H1 (cell line): ENCODE results near the gene PLXDC2. TPM values are rescaled to one million over a fixed set of nuclear protein-coding genes. Genes with fewer than 3 reads are reported as not detected.

Experiments used
- CTCF ChIA-PET: fragments of 300-600 bp; sonication (Branson Sonifier 250); formaldehyde crosslinking; loops from one replicate; lab custom pipeline; 2021; ENCODE audit not compliant: partially characterized antibody; lab: Charles Lee
- POLR2A ChIA-PET: fragments of 300-600 bp; sonication (Branson Sonifier 250); formaldehyde crosslinking; loops from one replicate; lab custom pipeline; 2021; ENCODE audit warnings: inconsistent platforms; ENCODE audit not compliant: partially characterized antibody; lab: Charles Lee
- DNase-seq, 2 experiments: peaks; one replicate each; pipeline versions ENCODE4 v3.0.0 to v3.0.0-alpha.2; 2010 to 2022; ENCODE audit warnings: low spot score in 2 of 2, low read depth in 1 of 2, mixed read lengths in 1 of 2
- FAIRE-seq: peaks from 2 replicates; lab custom pipeline; 2011; peaks lifted over from hg19 to GRCh38; lab: Jason Lieb, UNC
- H2AFZ ChIP-seq: 2 replicates; pipeline ENCODE4 v1.8.1; 2012; ENCODE audit warnings: low read length, inconsistent platforms
- H2AK5ac ChIP-seq: 2 replicates; pipeline ENCODE4 v1.6.1; 2013; ENCODE audit warnings: low read depth, low read length
- H2BK120ac ChIP-seq: replicated peaks from 2 replicates; pipeline ENCODE3; 2013; ENCODE audit warnings: low read depth, low read length, inconsistent platforms
- H2BK12ac ChIP-seq: 2 replicates; pipeline ENCODE4 v1.6.1; 2013; ENCODE audit warnings: low read depth, low read length
- H2BK15ac ChIP-seq: 2 replicates; pipeline ENCODE4 v1.6.1; 2013; ENCODE audit warnings: low read length
- H2BK20ac ChIP-seq: 2 replicates; pipeline ENCODE4 v1.6.1; 2013; ENCODE audit warnings: low read length
- H2BK5ac ChIP-seq: 2 replicates; pipeline ENCODE4 v1.6.1; 2013; ENCODE audit warnings: low read depth, low read length
- H3K14ac ChIP-seq: 2 replicates; pipeline ENCODE4 v1.6.1; 2013; ENCODE audit warnings: inconsistent platforms; ENCODE audit not compliant: insufficient read length
- H3K18ac ChIP-seq: 2 replicates; pipeline ENCODE4 v1.6.1; 2013; ENCODE audit warnings: low read length; ENCODE audit errors: extremely low read depth
- H3K23ac ChIP-seq: 2 replicates; pipeline ENCODE4 v1.6.1; 2013; ENCODE audit warnings: inconsistent platforms; ENCODE audit not compliant: insufficient read length
- H3K23me2 ChIP-seq: 2 replicates; pipeline ENCODE4 v1.6.1; 2013; ENCODE audit warnings: low read depth, low read length
- H3K27ac ChIP-seq: 2 replicates; pipeline ENCODE4 v1.6.1; 2011; ENCODE audit warnings: low read depth, low read length, inconsistent platforms
- H3K27me3 ChIP-seq, 4 experiments: replicated peaks in 1 of 4; 1 replicate in 1 of 4; 2 replicates in 3 of 4; pipeline versions ENCODE4 v1.6.1 to v1.8.1; 2011 to 2013; ENCODE audit warnings: low read length in 3 of 4, mild to moderate bottlenecking in 3 of 4, inconsistent platforms in 2 of 4, mixed read lengths in 2 of 4, moderate library complexity in 1 of 4; ENCODE audit not compliant: control insufficient read depth in 3 of 4, insufficient read depth in 3 of 4; ENCODE audit errors: extremely low read depth in 1 of 4
- H3K36me3 ChIP-seq, 4 experiments: 2 replicates each; pipeline versions ENCODE4 v1.6.1 to v1.8.1; 2011 to 2013; ENCODE audit warnings: mild to moderate bottlenecking in 4 of 4, low read length in 3 of 4, moderate library complexity in 2 of 4, control low read depth in 1 of 4, inconsistent platforms in 1 of 4; ENCODE audit not compliant: insufficient read depth in 4 of 4, control insufficient read depth in 2 of 4
- H3K4ac ChIP-seq: replicated peaks from 2 replicates; pipeline ENCODE3; 2013; ENCODE audit warnings: low read length, low read depth, mixed read lengths, inconsistent platforms; ENCODE audit not compliant: insufficient read length
- H3K4me1 ChIP-seq, 4 experiments: replicated peaks in 1 of 4; 1 replicate in 1 of 4; 2 replicates in 3 of 4; pipeline versions ENCODE4 v1.6.1 to v1.8.1; 2011 to 2013; ENCODE audit warnings: low read length in 3 of 4, inconsistent platforms in 2 of 4, mixed read lengths in 1 of 4; ENCODE audit not compliant: insufficient read depth in 4 of 4, control insufficient read depth in 3 of 4
- H3K4me2 ChIP-seq, 2 experiments: 2 replicates each; pipeline versions ENCODE4 v1.6.1 to v1.8.1; 2011 to 2013; ENCODE audit warnings: low read depth in 2 of 2, low read length in 2 of 2, control low read depth in 1 of 2, inconsistent platforms in 1 of 2, mild to moderate bottlenecking in 1 of 2; ENCODE audit not compliant: insufficient read depth in 1 of 2
- H3K4me3 ChIP-seq, 4 experiments: fragments of 200-600, 300-600 bp in 1 of 4; sonication (generic), shearing (Covaris generic), sonication (Bioruptor Twin) in 1 of 4; 2 replicates each; pipeline versions ENCODE4 v1.5.1 to v1.8.1; 2011 to 2016; ENCODE audit warnings: low read length in 4 of 4, low read depth in 3 of 4, control low read depth in 2 of 4, inconsistent platforms in 2 of 4, mild to moderate bottlenecking in 2 of 4, mixed read lengths in 1 of 4, moderate library complexity in 1 of 4; ENCODE audit not compliant: insufficient read depth in 2 of 4; ENCODE audit errors: extremely low read depth in 1 of 4
- H3K56ac ChIP-seq: replicated peaks from 2 replicates; pipeline ENCODE3; 2013; ENCODE audit warnings: low read depth, mild to moderate bottlenecking, mixed read lengths, low read length, inconsistent platforms; ENCODE audit not compliant: insufficient read length
- H3K79me1 ChIP-seq: 2 replicates; pipeline ENCODE4 v1.6.1; 2013; ENCODE audit warnings: low read depth, low read length, control low read depth
- H3K79me2 ChIP-seq, 2 experiments: 2 replicates each; pipeline versions ENCODE4 v1.6.1 to v1.8.1; 2012 to 2013; ENCODE audit warnings: low read length in 2 of 2, mild to moderate bottlenecking in 2 of 2, inconsistent platforms in 1 of 2; ENCODE audit not compliant: insufficient read depth in 2 of 2, control insufficient read depth in 1 of 2
- H3K9ac ChIP-seq, 4 experiments: replicated peaks in 1 of 4; 1 replicate in 1 of 4; 2 replicates in 3 of 4; pipeline versions ENCODE4 v1.6.1 to v1.8.1; 2011 to 2013; ENCODE audit warnings: low read depth in 3 of 4, low read length in 3 of 4, control low read depth in 2 of 4, mild to moderate bottlenecking in 2 of 4, moderate library complexity in 2 of 4, inconsistent platforms in 1 of 4; ENCODE audit errors: extremely low read depth in 1 of 4
- H3K9me3 ChIP-seq, 2 experiments: 2 replicates each; pipeline versions ENCODE4 v1.6.1 to v1.8.1; 2012 to 2013; ENCODE audit warnings: mild to moderate bottlenecking in 2 of 2, moderate library complexity in 2 of 2, control low read depth in 1 of 2, inconsistent platforms in 1 of 2, low read depth in 1 of 2, low read length in 1 of 2, mixed read lengths in 1 of 2; ENCODE audit not compliant: insufficient read depth in 2 of 2
- H4K20me1 ChIP-seq, 2 experiments: replicated peaks in 1 of 2; 2 replicates each; pipeline versions ENCODE3 to v1.8.1; 2011 to 2013; ENCODE audit warnings: inconsistent platforms in 2 of 2, low read length in 2 of 2, mild to moderate bottlenecking in 1 of 2; ENCODE audit not compliant: insufficient read depth in 2 of 2, control insufficient read depth in 1 of 2
- H4K5ac ChIP-seq: 2 replicates; pipeline ENCODE4 v1.6.1; 2013; ENCODE audit warnings: low read length, low read depth, mixed read lengths, inconsistent platforms; ENCODE audit not compliant: insufficient read length
- H4K8ac ChIP-seq: 2 replicates; pipeline ENCODE4 v1.8.0; 2013; ENCODE audit warnings: mild to moderate bottlenecking, moderate library complexity, low read length, inconsistent platforms; ENCODE audit not compliant: insufficient read depth; ENCODE audit errors: extremely low read depth
- H4K91ac ChIP-seq: replicated peaks from 2 replicates; pipeline ENCODE3; 2013; ENCODE audit warnings: low read length, mixed read lengths, inconsistent platforms; ENCODE audit not compliant: insufficient read length
- ASH2L ChIP-seq: fragments of 200-600, 300-600 bp; sonication (generic); IDR thresholded peaks from one replicate; pipeline ENCODE4 v1.7.1; 2017; ENCODE audit warnings: low read length
- EGR1 ChIP-seq: IDR thresholded peaks from 2 replicates; pipeline ENCODE4 v1.6.1; 2011; ENCODE audit warnings: low read depth, low read length, borderline replicate concordance
- SRF ChIP-seq: IDR thresholded peaks from 2 replicates; pipeline ENCODE4 v1.6.1; 2011; ENCODE audit warnings: mild to moderate bottlenecking, low read depth, low read length, moderate library complexity
- ZNF274 ChIP-seq: IDR thresholded peaks from 2 replicates; pipeline ENCODE4 v1.7.0; 2012; ENCODE audit warnings: low read length, borderline replicate concordance; ENCODE audit errors: extremely low read depth
- WGBS, 2 experiments: shearing (Covaris generic) in 1 of 2; methylation state at CpG; one replicate each; pipeline versions ENCODE4 v1.1.6 to v1.1.7; 2013 to 2015; ENCODE audit warnings: low lambda C conversion rate in 2 of 2, mixed read lengths in 2 of 2, inconsistent platforms in 1 of 2, low coverage in 1 of 2, missing lambda C conversion rate in 1 of 2; ENCODE audit not compliant: insufficient replicate concordance in 2 of 2, insufficient coverage in 1 of 2, insufficient read length in 1 of 2; ENCODE audit errors: extremely low coverage in 1 of 2, missing lambda C conversion rate in 1 of 2; 5-methylcytosine and 5-hydroxymethylcytosine counted together
- polyA plus RNA-seq, 7 experiments: library from polyadenylated mRNA; depleted of rRNA in 3 of 7; stranded (reverse) in 5 of 7; unstranded in 2 of 7; fragments of >200 nt in 5 of 7; fragments of 200-250 nt in 2 of 7; gene quantifications; 1 replicate in 5 of 7; 2 replicates in 1 of 7; 4 replicates in 1 of 7; pipeline versions ENCODE4 v1.2.1 to v1.2.3, GENCODE V29; 2011 to 2013; ENCODE audit warnings: missing spikeins in 2 of 7, mixed read lengths in 2 of 7
- total RNA-seq: library from RNA; stranded (reverse); fragmentation: NEBNext Ultra II Directional; extraction: Animal tissue kit (Norgen Biotek cat#: 25700); gene quantifications from 2 replicates; pipeline ENCODE4 v1.2.1, GENCODE V29; 2021

The PLXDC2 gene
- total and polyA plus RNA-seq, 2 of the 8 experiments (the other 6 are each of a cell fraction or from before 2014, with no cell fraction given), result 23.0 to 40.5 TPM

GRCh38 chr10:20088061-20088701, 271.9 kb downstream of the PLXDC2 start:
- FAIRE-seq, result no peak
- Histone ChIP-seq H4K5ac (no peak overlapping the region), H2BK20ac (no peak overlapping the region), H4K91ac (no peak overlapping the region), H3K36me3 (peaks cover 0 to 4% (median 0%) of the 10 kb centered on the region in 4 experiments; a peak in 1 of 8 replicates), H3K79me1 (no peaks in the 10 kb centered on the region), H2BK15ac (no peak overlapping the region), H2BK12ac (no peak overlapping the region), H3K14ac (no peak overlapping the region), H2BK120ac (no peak overlapping the region), H3K4me1 (peaks cover 0 to 9% (median 0%) of the 10 kb centered on the region in 4 experiments; a peak in 1 of 7 replicates), H2AFZ (no peak overlapping the region), H3K9me3 (peaks cover 0 to 4% of the 10 kb centered on the region in 2 experiments; a peak in 2 of 4 replicates), H3K27me3 (no peaks in the 10 kb centered on the region), H3K9ac (no peak overlapping the region), H3K23me2 (no peaks in the 10 kb centered on the region), H3K4me3 (no peak overlapping the region), H3K4ac (no peak overlapping the region), H4K20me1 (no peaks in the 10 kb centered on the region), H3K56ac (no peak overlapping the region), H3K79me2 (no peaks in the 10 kb centered on the region), H3K27ac (no peak overlapping the region), H2BK5ac (no peak overlapping the region), H3K4me2 (no peak overlapping the region), H3K23ac (no peak overlapping the region), H3K18ac (no peak overlapping the region), H4K8ac (no peak overlapping the region), H2AK5ac (no peak overlapping the region)
- WGBS, 2 experiments, result 91% methylated on average over 1 of the region's 1 CpG; no CpG with 5 or more reads in 1 of the 2 experiments
- CTCF ChIA-PET, result no interaction called here
- DNase-seq, result no peak
- POLR2A ChIA-PET, result no interaction called here
- TF ChIP-seq ASH2L (no peak), EGR1 (no peak), ZNF274 (no peak), SRF (no peak)
